ENCODE measurements around the gene MOV10L1.
"Not testable (repeated sequence)": the region's sequence is repeated elsewhere in the genome, so short reads cannot be mapped to it uniquely, and the experiment has no call there.

The MOV10L1 gene

DNA sequence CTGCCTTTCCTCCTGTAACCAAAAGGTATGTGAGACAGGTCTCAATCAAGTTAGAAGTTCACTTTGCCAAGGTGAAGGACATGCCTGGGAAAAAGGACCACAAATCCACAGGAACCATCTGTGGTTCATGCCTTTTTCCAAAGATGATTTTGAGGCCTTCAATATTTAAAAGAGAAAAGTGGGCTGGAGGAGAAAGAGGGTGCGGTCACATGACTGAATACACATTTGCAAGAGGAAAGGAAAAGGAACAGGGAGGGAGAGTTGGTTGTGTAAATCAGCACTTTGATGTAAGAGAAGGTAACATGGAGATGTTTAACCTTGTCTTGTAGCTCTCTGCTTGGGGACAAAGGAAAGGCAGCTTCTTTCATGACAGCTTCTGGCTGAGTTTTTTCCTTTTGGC lies 21.2 kb downstream of the MOV10L1 start:
- no peak for FAIRE-seq

DNA sequence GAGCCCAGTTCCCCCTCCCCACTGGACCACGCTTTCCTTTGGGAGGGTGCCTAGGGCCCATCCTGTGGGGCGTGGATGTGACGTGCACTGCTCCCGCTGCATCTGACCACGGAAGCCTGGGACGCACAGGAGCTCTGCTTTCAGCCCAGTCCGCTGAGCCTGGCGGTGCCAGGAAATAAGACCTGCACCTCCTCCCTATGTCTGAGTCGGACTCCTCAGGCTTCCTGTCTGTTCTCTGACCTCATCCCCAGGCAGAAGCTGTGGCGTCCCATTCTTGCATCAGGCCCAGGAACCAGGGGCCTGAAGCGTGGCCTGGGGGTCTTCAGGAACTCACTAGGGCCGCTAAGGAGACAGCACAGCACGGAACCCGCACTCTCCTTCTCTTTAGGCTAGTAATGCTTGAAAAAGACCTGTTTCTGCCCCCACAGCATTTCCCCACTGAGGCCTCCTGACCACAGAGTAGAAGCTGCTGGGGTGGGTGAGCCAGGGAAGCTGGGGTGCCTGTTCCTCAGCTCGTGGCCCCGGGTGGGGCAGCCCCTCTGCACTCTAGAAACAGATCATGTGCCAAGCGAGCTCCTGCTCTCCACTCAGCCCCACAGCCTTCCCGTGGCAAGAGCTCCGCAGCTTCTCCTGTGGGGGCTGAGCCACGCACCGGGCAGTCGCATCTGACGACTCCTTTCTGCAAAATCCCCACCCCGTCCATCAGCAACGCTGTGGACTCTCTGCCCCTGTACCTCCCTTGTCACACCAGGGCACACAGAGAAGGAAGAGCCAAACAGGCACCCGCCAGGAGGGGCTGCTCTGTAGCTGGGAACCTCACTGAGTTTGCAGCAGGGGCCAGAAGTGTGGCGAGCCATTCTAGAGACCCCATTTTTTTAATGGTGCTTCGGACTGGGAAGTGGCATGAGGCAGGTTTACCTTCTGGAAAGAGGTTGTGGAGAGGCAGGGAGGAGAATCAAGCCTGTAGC lies 22.6 kb downstream of the MOV10L1 start:
- FAIRE-seq, result no peak

DNA sequence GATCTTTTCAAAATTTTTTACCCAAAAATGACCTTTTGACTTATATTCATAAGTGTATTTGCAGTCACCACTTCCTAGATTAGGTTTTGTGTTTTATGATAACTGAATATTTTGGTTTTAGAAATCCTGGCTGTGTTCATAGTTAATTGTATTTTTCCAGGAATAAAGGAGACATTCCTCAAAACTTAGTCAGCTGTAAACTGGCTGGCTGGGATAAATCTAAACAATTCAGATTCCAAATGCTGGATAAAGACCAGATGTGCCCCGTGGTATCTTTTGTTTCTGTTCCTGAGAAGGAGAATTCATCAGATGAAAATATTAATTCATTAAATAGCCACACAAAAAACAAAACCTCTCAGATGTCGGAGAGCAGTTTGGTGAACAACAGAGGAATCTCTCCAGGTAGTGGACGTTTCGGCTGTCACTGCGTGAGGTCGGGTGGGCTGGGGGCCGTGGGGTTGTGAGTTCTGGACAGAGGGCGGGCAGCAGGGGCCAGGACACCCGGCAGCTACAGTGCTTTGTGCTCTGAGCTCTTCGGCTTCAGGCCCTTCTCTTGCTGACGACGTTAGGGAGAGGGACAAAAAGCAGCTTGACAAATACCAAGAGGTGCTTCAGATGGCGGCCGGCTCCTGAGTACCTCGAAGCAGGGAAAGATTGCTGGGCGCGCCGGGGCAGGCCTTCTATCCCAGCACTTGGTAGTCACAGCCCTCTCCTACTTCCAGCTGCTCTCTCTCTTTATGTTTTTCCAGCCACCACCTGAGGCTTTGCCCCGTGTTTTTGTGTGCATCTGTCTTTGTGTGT lies 24.6 kb downstream of the MOV10L1 start:
- FAIRE-seq, result no peak

DNA sequence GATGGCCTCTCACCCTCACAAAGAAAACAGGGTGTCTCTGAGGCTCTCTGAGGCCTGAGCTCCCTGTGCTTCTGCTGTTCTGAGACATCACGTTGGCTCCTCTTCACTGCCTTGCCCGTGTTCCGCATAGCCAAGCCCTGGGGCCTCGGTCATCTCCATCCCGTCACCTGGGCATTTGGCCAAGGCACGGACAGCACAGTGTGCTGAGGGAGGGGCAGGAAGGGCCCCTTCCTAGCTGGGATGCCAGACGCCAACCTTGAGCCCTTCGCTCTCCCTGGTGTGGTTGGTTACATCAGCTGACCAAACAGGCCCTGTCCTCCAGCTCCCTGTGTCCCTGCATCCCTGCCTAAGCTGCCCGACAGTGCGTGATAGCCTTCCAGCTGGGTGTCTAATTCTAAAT lies 25.9 kb downstream of the MOV10L1 start:
- no peak for FAIRE-seq

DNA sequence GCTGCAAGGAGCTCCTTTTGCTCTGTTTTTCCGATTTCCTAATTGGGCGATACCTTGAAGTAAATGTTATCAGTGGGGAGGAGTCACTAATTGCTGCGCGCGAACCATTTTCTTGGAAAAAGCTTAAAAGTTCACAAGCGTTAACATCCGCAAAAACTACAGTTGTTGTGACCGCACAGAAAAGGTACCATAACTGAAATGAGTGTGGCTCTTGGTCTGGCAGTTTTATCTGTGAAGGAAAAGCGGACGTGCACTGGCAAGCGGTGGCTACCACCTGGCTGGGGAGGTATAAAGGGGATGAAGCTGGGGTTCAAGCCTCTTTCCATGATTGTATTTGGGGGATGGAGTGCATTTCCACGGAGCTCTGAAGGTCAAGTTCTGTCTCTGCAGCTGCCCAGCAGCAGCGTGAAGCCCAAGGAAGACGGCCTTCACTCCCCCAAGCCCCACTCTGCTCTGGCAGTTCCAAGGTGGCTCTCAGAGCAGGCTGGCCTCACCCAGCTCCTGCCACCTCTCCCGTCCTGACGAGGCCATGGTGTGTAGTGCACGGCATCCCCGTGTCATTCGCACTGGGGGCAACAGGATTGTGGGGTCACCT lies 27.5 kb downstream of the MOV10L1 start:
- FAIRE-seq, result no peak

DNA sequence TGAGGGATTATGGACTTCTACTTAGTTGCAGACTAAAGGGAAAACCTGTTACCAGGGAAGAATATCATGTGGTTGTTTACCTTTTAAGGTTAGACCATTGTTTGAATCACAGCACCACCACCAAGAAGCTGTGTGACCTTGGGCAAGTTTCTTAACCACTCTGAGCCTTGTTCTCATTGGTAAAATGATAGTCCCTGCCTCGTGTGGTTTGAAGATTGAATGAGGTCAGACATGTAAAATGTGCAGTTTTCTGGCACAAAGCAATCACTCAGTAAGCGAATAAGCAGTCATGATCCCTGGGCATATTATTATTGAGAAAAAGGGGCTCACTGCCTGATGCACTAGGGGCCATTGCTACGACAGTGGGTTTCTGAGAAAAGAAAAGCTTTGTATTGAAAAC lies 28.3 kb downstream of the MOV10L1 start:
- FAIRE-seq, result no peak

DNA sequence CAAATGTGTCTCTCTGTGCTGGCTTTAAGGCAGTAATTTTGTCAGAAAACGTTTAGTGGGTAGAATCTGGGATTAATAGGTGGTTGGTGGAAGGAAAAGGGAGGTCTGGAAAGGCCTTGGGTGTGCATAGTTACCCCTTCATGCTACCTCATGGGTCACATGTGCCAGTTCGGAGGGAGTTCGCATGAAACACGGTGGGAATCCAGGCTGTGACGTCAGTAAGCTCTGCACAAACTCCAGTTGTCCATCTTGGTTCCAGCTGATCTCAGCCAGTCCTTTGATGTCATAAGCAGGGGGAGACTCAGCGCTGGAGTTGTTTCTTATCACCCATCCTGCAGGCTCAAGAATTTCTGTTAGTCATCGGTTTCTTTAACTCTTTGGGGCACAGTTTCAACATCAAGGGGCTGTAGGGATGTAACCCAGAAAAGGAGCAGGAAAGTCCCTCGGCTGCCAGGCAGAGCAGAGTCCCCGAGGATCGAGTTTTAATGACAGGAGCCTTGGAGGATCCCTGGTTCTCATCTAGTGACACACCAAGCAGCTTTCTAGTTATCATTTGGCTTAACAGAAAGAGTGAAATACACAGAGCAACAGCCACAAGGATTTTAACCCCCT lies 28.9 kb downstream of the MOV10L1 start:
- FAIRE-seq, result no peak

DNA sequence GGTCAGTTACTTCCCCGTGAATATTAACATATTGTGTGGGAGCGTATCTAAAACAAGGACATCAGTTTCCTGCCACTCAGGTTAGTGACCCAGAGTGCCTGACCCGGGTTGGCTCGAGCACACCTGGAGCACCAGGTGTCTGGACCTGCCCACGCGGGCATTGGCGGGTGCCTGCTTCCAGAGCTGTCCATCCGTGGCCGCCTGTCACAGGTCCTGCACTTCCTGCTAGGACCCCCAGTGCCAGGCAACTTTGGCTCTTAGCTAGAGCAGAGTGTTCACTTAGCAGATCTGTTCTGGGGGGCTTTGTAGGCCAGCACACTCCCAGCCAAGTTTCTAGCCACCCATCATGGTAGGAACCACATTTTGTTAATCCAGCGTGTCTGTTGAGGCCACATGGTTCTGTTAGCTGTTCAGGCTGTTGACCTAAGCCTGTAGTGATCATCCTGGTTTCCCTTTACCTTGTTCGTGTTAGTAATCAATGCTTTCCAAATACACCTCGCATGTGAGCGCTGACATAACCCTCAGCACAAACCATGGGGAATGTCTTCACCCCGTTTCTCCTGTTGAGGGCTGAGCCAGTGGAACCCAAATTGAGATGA lies 29.5 kb downstream of the MOV10L1 start:
- FAIRE-seq, result no peak

DNA sequence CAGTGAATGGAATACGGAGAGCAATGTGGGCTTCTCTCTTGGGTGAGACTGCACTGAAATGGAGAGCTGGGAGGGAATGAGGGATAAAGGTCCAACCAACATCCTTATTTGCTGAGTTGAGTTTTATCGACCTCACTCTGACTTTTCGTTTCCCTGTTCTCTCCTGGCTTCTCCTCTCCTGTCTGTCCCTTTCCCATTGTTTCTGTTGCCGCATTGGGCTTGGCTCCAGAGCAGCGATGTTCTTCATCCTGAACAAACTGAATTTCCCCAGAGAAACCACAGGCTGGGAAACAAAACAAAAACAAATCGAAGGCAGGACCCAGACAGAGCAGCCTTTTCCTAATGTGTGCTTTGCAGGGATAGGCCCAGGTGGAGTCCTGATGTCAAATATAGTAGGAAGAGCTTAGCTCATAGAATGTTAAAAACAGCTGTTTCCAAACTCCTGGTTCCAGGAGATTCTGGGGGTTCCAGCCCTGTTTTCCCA lies 30.0 kb downstream of the MOV10L1 start:
- FAIRE-seq, result no peak

DNA sequence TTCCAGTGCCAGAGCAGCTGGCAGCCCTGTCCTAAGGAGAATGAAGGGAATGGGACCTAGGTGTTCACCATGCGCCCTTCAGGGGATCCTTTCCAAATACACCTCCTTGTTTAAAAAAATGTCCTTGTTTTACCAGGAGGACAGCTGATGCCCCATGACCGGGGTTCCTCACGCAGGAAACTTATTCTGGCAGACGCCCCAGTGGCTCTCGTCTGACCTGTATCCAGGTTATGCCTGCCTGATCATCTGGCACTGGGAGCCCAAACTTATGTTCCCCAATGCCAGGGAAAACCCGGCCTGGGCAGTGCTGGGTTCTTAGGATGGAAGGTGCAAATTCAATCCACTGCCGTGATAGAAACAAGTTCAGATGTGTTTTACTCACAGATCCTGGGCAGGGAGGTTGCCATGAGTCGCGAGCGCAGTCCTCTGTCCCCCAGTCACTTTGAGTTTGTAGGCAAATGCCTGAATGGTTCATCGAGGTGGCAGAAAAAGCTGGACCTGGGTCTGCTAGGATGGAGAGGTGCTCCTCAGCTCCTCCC lies 31.5 kb downstream of the MOV10L1 start:
- no peak for FAIRE-seq

DNA sequence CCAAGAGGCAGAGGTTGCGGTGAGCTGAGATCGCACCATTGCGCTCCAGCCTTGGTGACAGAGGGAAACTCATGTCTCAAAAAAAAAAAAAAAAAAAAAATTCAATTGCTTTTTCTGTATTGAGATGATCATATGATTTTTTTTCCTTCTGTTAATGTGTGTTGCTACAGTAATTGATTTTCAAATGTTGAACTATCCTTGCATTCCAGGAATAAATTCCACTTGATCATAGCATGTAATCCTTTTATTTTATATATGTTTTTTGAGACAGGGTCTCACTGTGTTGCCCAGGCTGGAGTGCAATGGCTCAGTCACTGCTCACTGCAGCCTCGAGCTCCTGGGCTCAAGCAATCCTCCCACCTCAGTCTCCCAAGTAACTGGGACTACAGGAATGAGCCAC lies 33.3 kb downstream of the MOV10L1 start:
- FAIRE-seq, result no peak

DNA sequence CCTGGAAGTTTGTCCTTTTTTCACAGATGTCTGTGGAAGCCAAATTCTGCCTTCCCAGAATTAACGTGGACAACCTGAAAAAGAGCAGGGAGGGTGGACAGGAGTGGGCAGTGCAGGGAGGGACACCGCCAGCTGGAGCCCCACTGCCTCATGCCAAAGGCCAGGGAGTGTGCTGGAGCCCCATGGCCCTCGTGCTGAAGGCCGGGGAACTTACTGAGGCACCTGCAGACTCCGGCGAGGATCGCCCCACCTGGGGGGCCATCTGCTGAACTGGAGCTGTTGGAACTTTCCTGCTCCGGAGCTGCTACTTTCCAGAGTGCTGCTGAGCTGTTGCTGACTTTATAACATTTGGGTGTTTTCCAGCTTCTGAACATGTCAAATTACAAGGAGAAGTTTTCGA lies 35.2 kb downstream of the MOV10L1 start:
- no peak for FAIRE-seq

DNA sequence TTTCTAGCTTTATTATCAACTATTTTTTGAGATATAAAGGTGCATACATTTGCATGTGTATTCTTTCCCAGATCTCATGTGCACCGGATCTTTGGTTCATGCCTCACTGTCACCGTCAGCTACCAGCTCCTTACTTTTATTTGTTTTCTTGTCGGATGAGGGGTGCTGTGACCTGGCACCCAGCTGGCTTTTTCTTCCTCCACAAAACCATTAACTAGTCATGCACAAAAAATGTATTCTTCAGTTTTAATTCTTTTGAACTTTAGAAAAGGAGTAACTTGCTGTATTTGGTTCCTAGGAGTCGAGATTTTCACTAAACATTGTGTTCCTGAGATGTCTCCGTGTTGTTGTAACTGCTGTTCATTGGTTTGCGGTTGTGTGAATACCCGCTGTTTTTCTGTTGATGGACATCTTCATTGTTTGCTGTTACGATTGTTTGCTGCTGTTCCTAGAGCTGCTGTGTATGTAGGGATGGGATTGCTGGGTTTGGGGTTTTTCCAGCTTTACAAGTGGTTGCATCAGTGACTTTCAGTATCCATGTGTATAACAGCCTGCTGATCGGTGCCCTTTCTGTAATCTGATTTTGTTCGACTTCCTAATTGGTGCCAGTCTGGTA lies 39.4 kb downstream of the MOV10L1 start:
- FAIRE-seq, result no peak

DNA sequence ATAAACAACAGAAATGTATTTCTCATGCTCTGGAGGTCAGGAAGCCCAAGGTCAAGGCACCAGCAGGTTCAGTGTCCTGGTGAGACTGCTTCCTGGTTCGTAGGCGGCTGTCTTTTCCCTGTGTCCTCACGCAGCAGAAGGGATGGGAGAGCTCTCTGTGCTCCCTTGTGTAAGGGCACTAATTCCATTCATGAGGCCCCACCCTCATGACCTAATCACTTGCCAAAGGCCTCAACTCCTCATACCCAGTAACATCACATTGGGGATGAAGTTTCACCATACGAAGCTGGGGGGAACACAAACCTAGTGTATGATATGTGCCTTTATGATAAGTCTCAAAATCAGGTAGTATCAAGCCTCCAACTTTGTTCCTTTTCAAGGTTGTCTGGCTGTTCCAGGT lies 42.1 kb downstream of the MOV10L1 start:
- no peak for FAIRE-seq

DNA sequence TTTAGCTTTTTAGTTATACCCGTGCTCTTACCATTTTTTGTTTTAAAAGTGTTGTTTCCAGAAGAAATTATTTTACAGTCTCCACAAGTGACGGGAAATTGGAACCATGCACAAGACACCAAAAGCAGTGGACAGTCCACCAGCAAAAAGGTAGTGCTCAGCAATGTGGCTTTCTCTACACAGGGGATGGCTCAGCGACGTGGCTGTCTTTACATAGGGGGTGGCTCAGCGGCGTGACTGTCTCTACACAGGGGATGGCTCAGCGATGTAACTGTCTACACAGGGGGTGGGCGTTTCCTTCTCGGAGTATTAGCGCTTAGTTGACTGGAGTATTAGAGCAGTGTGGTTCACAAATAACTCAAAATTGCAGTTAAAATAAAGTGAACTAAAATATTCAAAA lies 44.7 kb downstream of the MOV10L1 start:
- FAIRE-seq, result no peak

DNA sequence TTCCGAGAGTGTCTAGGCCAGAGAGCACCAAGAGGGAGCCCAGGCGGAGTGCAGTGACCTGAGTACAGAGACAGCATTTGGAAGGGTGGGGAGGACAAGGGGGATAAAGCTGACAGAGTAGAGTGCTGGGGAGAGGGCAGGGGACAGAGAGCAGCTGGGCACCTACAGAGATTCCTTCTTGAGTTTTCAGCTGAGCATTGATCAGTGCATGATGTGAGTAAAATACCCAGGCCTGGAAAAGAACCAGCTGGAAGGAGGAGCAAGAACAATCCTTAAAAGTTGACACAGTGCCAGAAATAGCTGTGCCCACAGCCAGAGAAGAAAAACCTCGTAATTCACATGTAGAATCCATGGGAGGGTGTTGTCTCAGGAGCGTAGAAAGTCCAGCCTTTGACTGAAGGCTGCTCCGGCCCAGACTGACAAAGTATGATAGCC lies 46.8 kb downstream of the MOV10L1 start:
- no peak for FAIRE-seq

DNA sequence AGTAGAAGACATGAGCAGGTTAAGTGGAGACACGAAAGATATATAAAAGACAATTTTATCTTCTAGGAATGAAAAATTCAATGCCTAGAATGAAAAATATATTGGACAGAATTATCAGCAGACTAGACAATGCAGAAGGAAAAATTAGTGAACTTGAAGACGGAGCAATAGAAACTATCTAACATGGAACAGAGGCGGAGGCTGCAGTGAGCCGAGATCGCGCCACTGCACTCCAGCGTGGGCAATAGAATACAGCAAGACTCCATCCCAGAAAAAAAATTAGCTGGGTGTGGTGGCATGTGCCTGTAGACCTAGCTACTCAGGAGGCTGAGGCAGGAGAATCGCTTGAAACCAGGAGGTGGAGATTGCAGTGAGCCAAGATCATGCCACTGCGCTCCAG lies 47.5 kb downstream of the MOV10L1 start:
- FAIRE-seq, result not testable (repeated sequence)

DNA sequence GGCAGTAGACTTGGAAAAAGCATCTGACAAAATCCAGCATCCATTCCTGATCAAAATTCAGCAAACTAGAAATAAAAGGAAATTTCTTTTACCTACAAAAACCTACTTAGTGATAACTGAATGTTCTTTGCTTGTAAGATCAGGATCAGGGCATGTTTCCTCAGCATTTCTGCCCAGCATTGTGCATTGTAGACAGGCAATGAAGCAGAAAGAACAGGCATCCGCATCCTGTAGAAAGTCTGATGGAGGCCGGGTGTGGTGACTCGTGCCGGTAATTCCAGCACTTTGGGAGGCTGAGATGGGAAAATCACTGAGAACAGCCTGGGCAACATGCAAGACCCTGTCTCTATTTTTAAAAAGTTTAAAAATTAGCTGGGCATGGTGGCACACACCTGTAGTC lies 48.2 kb downstream of the MOV10L1 start:
- FAIRE-seq, result no peak

DNA sequence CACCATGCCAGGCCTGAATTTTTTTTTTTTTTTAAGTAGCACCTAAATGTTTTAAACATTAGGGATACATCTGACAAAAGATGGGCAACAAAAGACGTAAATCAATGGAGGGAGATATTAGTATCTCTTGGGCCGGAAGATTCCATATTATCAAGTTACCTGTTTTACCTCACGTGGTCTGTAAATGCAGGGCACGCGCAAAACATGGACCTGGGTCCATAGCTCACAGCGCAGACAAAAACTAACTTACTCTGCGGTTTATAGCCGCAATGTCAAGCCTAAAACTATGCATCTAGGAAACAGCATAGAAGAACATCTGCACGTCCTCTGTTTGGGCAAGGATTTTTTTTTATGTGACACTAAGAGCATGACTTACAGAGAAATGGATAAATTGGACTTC lies 49.2 kb downstream of the MOV10L1 start:
- no peak for FAIRE-seq

DNA sequence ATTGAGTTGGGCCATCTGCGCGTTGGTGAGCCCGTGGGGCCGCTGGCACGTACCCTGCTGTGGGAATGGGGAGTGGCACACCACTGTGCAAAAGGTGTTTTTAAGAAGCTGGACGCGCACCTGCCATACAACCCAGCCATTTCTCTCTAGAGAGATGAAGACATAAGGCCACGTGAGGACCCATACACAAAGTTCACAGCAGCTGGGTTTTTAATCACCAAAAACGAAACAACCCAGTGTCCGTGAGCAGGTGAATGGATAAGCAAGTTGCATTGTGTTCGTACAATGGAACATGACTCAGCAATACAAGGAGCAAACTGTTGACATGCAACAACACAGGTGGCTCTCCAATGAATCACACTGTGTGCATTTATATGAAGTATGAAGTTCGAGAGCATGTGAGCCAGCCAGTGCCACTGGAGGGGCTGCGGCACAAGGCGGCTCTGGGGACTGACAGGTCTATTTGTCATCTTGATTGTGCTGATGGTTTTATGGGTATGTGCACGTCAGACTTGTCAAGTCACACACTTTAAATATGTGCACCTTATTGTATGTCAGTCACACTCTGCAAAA lies 50.1 kb downstream of the MOV10L1 start:
- no peak for FAIRE-seq

DNA sequence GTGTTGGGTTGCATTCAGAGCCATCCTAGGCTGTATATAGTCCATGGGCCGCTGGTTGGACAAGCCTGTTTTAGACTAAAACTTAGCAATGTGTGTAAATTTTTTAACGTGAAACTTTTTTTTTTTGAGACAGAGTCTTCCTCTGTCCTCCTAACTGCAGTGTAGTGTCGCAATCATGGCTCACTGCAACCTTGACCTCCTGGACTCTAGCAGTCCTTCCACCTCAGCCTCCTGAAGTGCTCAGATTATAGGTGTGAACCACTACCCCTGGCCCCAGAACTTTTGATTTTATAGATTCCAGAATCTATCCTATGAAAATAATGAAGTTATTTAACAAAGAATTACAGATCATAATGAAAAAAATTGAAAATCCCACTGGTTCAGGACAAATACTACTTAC lies 50.8 kb downstream of the MOV10L1 start:
- FAIRE-seq, result no peak

All from islet of Langerhans (tissue), 1 donor.